HG02885 (cell line): ENCODE data around the gene CTNNA2.

Source experiments
- ATAC-seq: cut with Tn5 transposase; IDR thresholded peaks from one replicate; pipeline ENCODE4 v1.9.1; 2021; ENCODE audit warnings: mild to moderate bottlenecking; ENCODE audit not compliant: unreplicated experiment, poor library complexity

The CTNNA2 gene

GRCh38 chr2:80407377-80407776, 894.5 kb downstream of the CTNNA2 start:
- no peak for ATAC-seq

GRCh38 chr2:80410346-80410745, 897.5 kb downstream of the CTNNA2 start:
- no peak for ATAC-seq

- ATAC-seq, result no peak
Observed at GRCh38 chr2:80413136-80413535, 900.3 kb downstream of the CTNNA2 start.

- no peak for ATAC-seq
Observed at GRCh38 chr2:80417737-80418136, 904.9 kb downstream of the CTNNA2 start.

- ATAC-seq, result no peak
Observed at GRCh38 chr2:80420530-80421208, 907.8 kb downstream of the CTNNA2 start.

- ATAC-seq, result no peak
Observed at GRCh38 chr2:80429251-80429650, 916.4 kb downstream of the CTNNA2 start.

GRCh38 chr2:80437959-80438358, 925.1 kb downstream of the CTNNA2 start:
- no peak for ATAC-seq

GRCh38 chr2:80438686-80439085, 925.8 kb downstream of the CTNNA2 start:
- no peak for ATAC-seq

GRCh38 chr2:80454628-80455027, 941.8 kb downstream of the CTNNA2 start:
- ATAC-seq, result no peak

- no peak for ATAC-seq
Observed at GRCh38 chr2:80459028-80459427, 946.2 kb downstream of the CTNNA2 start.

GRCh38 chr2:80461505-80462197, 948.8 kb downstream of the CTNNA2 start:
- no peak for ATAC-seq

GRCh38 chr2:80462654-80463053, 949.8 kb downstream of the CTNNA2 start:
- ATAC-seq, result no peak

GRCh38 chr2:80464275-80464674, 951.4 kb downstream of the CTNNA2 start:
- ATAC-seq, result no peak

- no peak for ATAC-seq
Observed at GRCh38 chr2:80467262-80467811, 954.5 kb downstream of the CTNNA2 start.

GRCh38 chr2:80469428-80469827, 956.6 kb downstream of the CTNNA2 start:
- ATAC-seq, result no peak

- ATAC-seq, result no peak
Observed at GRCh38 chr2:80473069-80473468, 960.2 kb downstream of the CTNNA2 start.

- no peak for ATAC-seq
Observed at GRCh38 chr2:80473796-80474195, 960.9 kb downstream of the CTNNA2 start.

GRCh38 chr2:80475970-80476369, 963.1 kb downstream of the CTNNA2 start:
- no peak for ATAC-seq

- no peak for ATAC-seq
Observed at GRCh38 chr2:80476535-80477117, 963.8 kb downstream of the CTNNA2 start.

- no peak for ATAC-seq
Observed at GRCh38 chr2:80482276-80482675, 969.4 kb downstream of the CTNNA2 start.

- no peak for ATAC-seq
Observed at GRCh38 chr2:80489717-80490116, 976.9 kb downstream of the CTNNA2 start.
